DOHH2 (cell line): ENCODE measurements around the gene MINDY2.

Experiments used
- H3F3A ChIP-seq: fragments of 200-600 bp; sonication (generic), shearing (Covaris generic); 2 replicates; pipeline ENCODE4 v1.6.0; 2016; ENCODE audit warnings: antibody characterized with exemption, mild to moderate bottlenecking; ENCODE audit not compliant: control insufficient read depth, insufficient read depth
- H3K27ac ChIP-seq: fragments of 200-600 bp; sonication (generic); 2 replicates; pipeline ENCODE4 v1.5.1; 2014; ENCODE audit warnings: low read depth, mild to moderate bottlenecking, low read length, moderate library complexity
- H3K27me3 ChIP-seq: fragments of 200-600 bp; sonication (generic); 2 replicates; pipeline ENCODE4 v1.6.1; 2014; ENCODE audit warnings: mild to moderate bottlenecking, low read length, mixed read lengths; ENCODE audit not compliant: control insufficient read depth
- H3K36me3 ChIP-seq: fragments of 200-600 bp; sonication (generic); 2 replicates; pipeline ENCODE4 v1.6.1; 2014; ENCODE audit warnings: mild to moderate bottlenecking, low read length, moderate library complexity, mixed read lengths; ENCODE audit not compliant: control insufficient read depth
- H3K4me1 ChIP-seq: fragments of 200-600 bp; sonication (generic); 2 replicates; pipeline ENCODE4 v1.6.1; 2014; ENCODE audit warnings: mild to moderate bottlenecking, low read length, mixed read lengths; ENCODE audit not compliant: control insufficient read depth
- H3K4me2 ChIP-seq: fragments of 200-600 bp; sonication (generic); 2 replicates; pipeline ENCODE4 v1.6.0; 2014; ENCODE audit warnings: mild to moderate bottlenecking, low read length, moderate library complexity
- H3K4me3 ChIP-seq: fragments of 200-600 bp; sonication (generic); 2 replicates; pipeline ENCODE4 v1.5.1; 2014; ENCODE audit warnings: mild to moderate bottlenecking, low read length, mixed read lengths
- H3K79me2 ChIP-seq: fragments of 200-600 bp; sonication (generic); 2 replicates; pipeline ENCODE4 v1.6.1; 2014; ENCODE audit warnings: mild to moderate bottlenecking, low read length, mixed read lengths; ENCODE audit not compliant: control insufficient read depth
- H3K9me2 ChIP-seq: fragments of 200-600 bp; sonication (generic); replicated peaks from 2 replicates; pipeline ENCODE4 v1.6.1; 2014; ENCODE audit warnings: mild to moderate bottlenecking, low read length, mixed read lengths; ENCODE audit not compliant: control insufficient read depth
- H3K9me3 ChIP-seq: fragments of 200-600 bp; sonication (generic); 2 replicates; pipeline ENCODE4 v1.6.1; 2014; ENCODE audit warnings: antibody characterized with exemption, low read length, mixed read lengths; ENCODE audit not compliant: control insufficient read depth, insufficient read depth
- H4K20me1 ChIP-seq: fragments of 200-600 bp; sonication (generic); 2 replicates; pipeline ENCODE4 v1.6.0; 2014; ENCODE audit warnings: low read depth, mild to moderate bottlenecking, antibody characterized with exemption, low read length, moderate library complexity; ENCODE audit not compliant: control insufficient read depth, insufficient read depth
- EZH2phosphoT487 ChIP-seq: fragments of 200-600 bp; sonication (generic); IDR thresholded peaks from 2 replicates; pipeline ENCODE4 v1.6.1; 2017; ENCODE audit warnings: borderline replicate concordance, mild to moderate bottlenecking, antibody characterized with exemption, low read length, moderate library complexity, mixed read lengths
- TF ChIP-seq, protein P1 (sequence below): fragments of 200-600 bp; sonication (generic); IDR thresholded peaks from one replicate; pipeline ENCODE4 v1.5.1; 2014; ENCODE audit warnings: antibody characterized with exemption, mild to moderate bottlenecking, low read depth, low read length; ENCODE audit not compliant: poor library complexity, severe bottlenecking

The MINDY2 gene

GRCh38 chr15:58867926-58868325, 96.8 kb downstream of the MINDY2 start:
- TF ChIP-seq EZH2phosphoT487 = no peak
- TF ChIP-seq, protein P1, sequence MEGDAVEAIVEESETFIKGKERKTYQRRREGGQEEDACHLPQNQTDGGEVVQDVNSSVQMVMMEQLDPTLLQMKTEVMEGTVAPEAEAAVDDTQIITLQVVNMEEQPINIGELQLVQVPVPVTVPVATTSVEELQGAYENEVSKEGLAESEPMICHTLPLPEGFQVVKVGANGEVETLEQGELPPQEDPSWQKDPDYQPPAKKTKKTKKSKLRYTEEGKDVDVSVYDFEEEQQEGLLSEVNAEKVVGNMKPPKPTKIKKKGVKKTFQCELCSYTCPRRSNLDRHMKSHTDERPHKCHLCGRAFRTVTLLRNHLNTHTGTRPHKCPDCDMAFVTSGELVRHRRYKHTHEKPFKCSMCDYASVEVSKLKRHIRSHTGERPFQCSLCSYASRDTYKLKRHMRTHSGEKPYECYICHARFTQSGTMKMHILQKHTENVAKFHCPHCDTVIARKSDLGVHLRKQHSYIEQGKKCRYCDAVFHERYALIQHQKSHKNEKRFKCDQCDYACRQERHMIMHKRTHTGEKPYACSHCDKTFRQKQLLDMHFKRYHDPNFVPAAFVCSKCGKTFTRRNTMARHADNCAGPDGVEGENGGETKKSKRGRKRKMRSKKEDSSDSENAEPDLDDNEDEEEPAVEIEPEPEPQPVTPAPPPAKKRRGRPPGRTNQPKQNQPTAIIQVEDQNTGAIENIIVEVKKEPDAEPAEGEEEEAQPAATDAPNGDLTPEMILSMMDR = no peak
- Histone ChIP-seq H4K20me1 (no peaks in the 10 kb centered on the region), H3K27ac (no peak overlapping the region), H3K9me3 (no peaks in the 10 kb centered on the region), H3K9me2 (no peaks in the 10 kb centered on the region), H3K36me3 (no peaks in the 10 kb centered on the region), H3F3A (peaks cover 2% of the 10 kb centered on the region; the same call in 1 of the 2 replicates), H3K79me2 (no peaks in the 10 kb centered on the region), H3K4me2 (no peak overlapping the region), H3K4me3 (no peak overlapping the region), H3K27me3 (no peaks in the 10 kb centered on the region), H3K4me1 (no peaks in the 10 kb centered on the region)

GRCh38 chr15:58870451-58870850, 99.3 kb downstream of the MINDY2 start:
- Histone ChIP-seq H3K4me3 (no peak overlapping the region), H3K79me2 (no peaks in the 10 kb centered on the region), H3F3A (peaks cover 2% of the 10 kb centered on the region; the same call in 1 of the 2 replicates), H3K4me2 (no peak overlapping the region), H3K27ac (no peak overlapping the region), H4K20me1 (no peaks in the 10 kb centered on the region), H3K9me2 (no peaks in the 10 kb centered on the region), H3K9me3 (no peaks in the 10 kb centered on the region), H3K36me3 (no peaks in the 10 kb centered on the region), H3K4me1 (no peaks in the 10 kb centered on the region), H3K27me3 (no peaks in the 10 kb centered on the region)
- TF ChIP-seq, protein P1 = no peak
- TF ChIP-seq EZH2phosphoT487 = no peak

GRCh38 chr15:58873267-58873666, 102.2 kb downstream of the MINDY2 start:
- H3K36me3 ChIP-seq = peaks cover 13% of the 10 kb centered on the region
- H3K27me3 ChIP-seq = no peaks in the 10 kb centered on the region
- H3K4me1 ChIP-seq = no peaks in the 10 kb centered on the region
- peaks cover 2% of the 10 kb centered on the region; the same call in 1 of the 2 replicates for H3F3A ChIP-seq
- no peaks in the 10 kb centered on the region for H3K9me3 ChIP-seq
- no peaks in the 10 kb centered on the region for H4K20me1 ChIP-seq
- no peaks in the 10 kb centered on the region for H3K9me2 ChIP-seq
- H3K79me2 ChIP-seq = no peaks in the 10 kb centered on the region
- TF ChIP-seq EZH2phosphoT487 = no peak
- TF ChIP-seq, protein P1 = no peak
- H3K4me3 ChIP-seq = no peak overlapping the region
- H3K27ac ChIP-seq = no peak overlapping the region
- no peak overlapping the region for H3K4me2 ChIP-seq

DNA sequence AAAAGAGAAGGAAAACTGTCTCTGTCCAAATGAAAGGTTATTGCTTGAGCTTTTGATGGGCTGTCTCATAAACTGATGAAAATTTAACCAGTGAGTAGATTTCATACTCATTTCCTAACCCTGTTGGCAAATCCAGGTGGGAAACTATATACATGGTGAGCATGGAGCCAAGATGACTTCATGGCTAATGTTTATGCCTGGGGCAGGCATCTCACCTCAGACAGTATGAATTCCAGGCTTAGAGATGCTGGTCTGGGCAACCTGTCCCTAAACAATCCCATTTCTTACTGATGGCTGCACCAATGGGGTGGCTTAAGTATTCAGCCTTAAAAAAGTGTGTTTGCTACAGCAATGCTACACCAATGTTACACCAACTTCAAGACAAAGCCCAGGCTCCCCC, 104.2 kb downstream of the MINDY2 start:
- H3K36me3 ChIP-seq = peaks cover 34% of the 10 kb centered on the region

More for the DNA sequence above, 104.2 kb downstream of the MINDY2 start:
- H3K9me3 ChIP-seq = no peaks in the 10 kb centered on the region
- no peaks in the 10 kb centered on the region for H3K9me2 ChIP-seq
- no peaks in the 10 kb centered on the region for H3K4me1 ChIP-seq
- H3K79me2 ChIP-seq = no peaks in the 10 kb centered on the region
- peaks cover 2% of the 10 kb centered on the region; the same call in 1 of the 2 replicates for H3F3A ChIP-seq
- H3K27ac ChIP-seq = no peak overlapping the region
- H4K20me1 ChIP-seq = no peaks in the 10 kb centered on the region
- no peaks in the 10 kb centered on the region for H3K27me3 ChIP-seq
- no peak overlapping the region for H3K4me2 ChIP-seq
- TF ChIP-seq, protein P1 = no peak
- TF ChIP-seq EZH2phosphoT487 = no peak
- no peak overlapping the region for H3K4me3 ChIP-seq
